HepG2 (cell line): ENCODE data around the gene LRTM2. TPM values are rescaled to one million over a fixed set of nuclear protein-coding genes. Genes with fewer than 3 reads are reported as not detected.

Source experiments
- ARNT ChIP-seq: fragments of 450-650 bp; IDR thresholded peaks from 2 replicates; pipeline ENCODE4 v1.6.1; 2017
- CEBPG ChIP-seq: IDR thresholded peaks from 2 replicates; pipeline ENCODE4 v1.6.1; 2016
- DBP ChIP-seq: sonication (generic); formaldehyde crosslinking; IDR thresholded peaks from 2 replicates; pipeline ENCODE4 v1.4.0; 2020; ENCODE audit warnings: missing genetic modification reagents; ENCODE audit errors: not compliant biosample characterization
- DNMT3B ChIP-seq: conservative IDR thresholded peaks from 2 replicates; pipeline ENCODE4 v1.6.1; 2016; ENCODE audit warnings: missing biosample characterization, control low read depth
- GPBP1L1 ChIP-seq: sonication (generic); formaldehyde crosslinking; IDR thresholded peaks from 2 replicates; pipeline ENCODE4 v1.5.0; 2020; ENCODE audit warnings: mild to moderate bottlenecking, missing genetic modification reagents
- HCFC1 ChIP-seq: fragments of 150-350 bp; IDR thresholded peaks from 2 replicates; pipeline ENCODE4 v1.6.1; 2014; ENCODE audit warnings: low read depth, low read length
- HMGXB4 ChIP-seq, 2 experiments: sonication (generic) in 1 of 2; formaldehyde crosslinking in 1 of 2; IDR thresholded peaks; 2 replicates each; pipeline versions ENCODE4 v1.4.0 to v1.6.1; 2018 to 2020; ENCODE audit warnings: missing genetic modification reagents in 2 of 2, borderline replicate concordance in 1 of 2, low read depth in 1 of 2, mild to moderate bottlenecking in 1 of 2, missing biosample characterization in 1 of 2
- KLF12 ChIP-seq: sonication (generic); formaldehyde crosslinking; IDR thresholded peaks from 2 replicates; pipeline ENCODE4 v1.4.0; 2020; ENCODE audit warnings: missing genetic modification reagents, borderline replicate concordance
- KLF13 ChIP-seq: sonication (generic); formaldehyde crosslinking; IDR thresholded peaks from 2 replicates; pipeline ENCODE4 v1.4.0; 2020; ENCODE audit warnings: mild to moderate bottlenecking, missing genetic modification reagents
- MAF1 ChIP-seq: sonication (generic); formaldehyde crosslinking; IDR thresholded peaks from 2 replicates; pipeline ENCODE4 v1.5.0; 2020; ENCODE audit warnings: missing genetic modification reagents, borderline replicate concordance
- MBD4 ChIP-seq: IDR thresholded peaks from 2 replicates; pipeline ENCODE4 v1.6.1; 2012; ENCODE audit warnings: low read length, inconsistent platforms, borderline replicate concordance
- MTA1 ChIP-seq: sonication (generic); formaldehyde crosslinking; IDR thresholded peaks from 2 replicates; pipeline ENCODE4 v1.4.0; 2020; ENCODE audit warnings: missing genetic modification reagents, mild to moderate bottlenecking, borderline replicate concordance
- NFIC ChIP-seq: IDR thresholded peaks from 2 replicates; pipeline ENCODE4 v1.6.1; 2012; ENCODE audit warnings: mild to moderate bottlenecking, low read length, inconsistent platforms
- RFX5 ChIP-seq: IDR thresholded peaks from 2 replicates; pipeline ENCODE4 v1.6.1; 2011; ENCODE audit warnings: low read depth, low read length, improper control_type of control experiment
- SALL2 ChIP-seq: sonication (generic); formaldehyde crosslinking; IDR thresholded peaks from 2 replicates; pipeline ENCODE4 v1.8.1; 2023; ENCODE audit warnings: mild to moderate bottlenecking, missing genetic modification reagents, inconsistent platforms
- STAG1 ChIP-seq: sonication (generic); formaldehyde crosslinking; IDR thresholded peaks from 2 replicates; pipeline ENCODE4 v1.4.0; 2020; ENCODE audit warnings: missing genetic modification reagents
- TEAD2 ChIP-seq: sonication (generic); formaldehyde crosslinking; IDR thresholded peaks from 2 replicates; pipeline ENCODE4 v1.9.0; 2021; ENCODE audit warnings: missing genetic modification reagents
- THAP7 ChIP-seq: sonication (generic); formaldehyde crosslinking; IDR thresholded peaks from 2 replicates; pipeline ENCODE4 v1.8.1; 2023; ENCODE audit warnings: mild to moderate bottlenecking, missing genetic modification reagents
- ZBTB43 ChIP-seq: sonication (generic); formaldehyde crosslinking; conservative IDR thresholded peaks from 2 replicates; pipeline ENCODE4 v1.4.0; 2020; ENCODE audit warnings: missing genetic modification reagents
- ZNF446 ChIP-seq: sonication (generic); formaldehyde crosslinking; IDR thresholded peaks from 2 replicates; pipeline ENCODE4 v1.5.0; 2020; ENCODE audit warnings: mild to moderate bottlenecking, missing genetic modification reagents
- ZUFSP ChIP-seq: sonication (generic); formaldehyde crosslinking; IDR thresholded peaks from 2 replicates; pipeline ENCODE4 v1.9.0; 2021; ENCODE audit warnings: missing genetic modification reagents, mild to moderate bottlenecking, borderline replicate concordance
- polyA plus RNA-seq, 8 experiments: library from polyadenylated mRNA; depleted of rRNA in 3 of 8; stranded (reverse) in 7 of 8; unstranded in 1 of 8; fragments of >200 nt; fragmentation: Illumina TruSeq in 4 of 8; extraction: Trizol in 4 of 8; gene quantifications; 2 replicates each; pipeline versions ENCODE4 v1.2.1 to v1.2.3, GENCODE V29; 2011 to 2016; ENCODE audit warnings: low read depth in 4 of 8, missing spikeins in 1 of 8, mixed read lengths in 1 of 8; ENCODE audit not compliant: insufficient read depth in 1 of 8
- total RNA-seq, 5 experiments: library from RNA; depleted of rRNA; stranded (reverse); fragments of >200 nt; fragmentation: Illumina TruSeq; extraction: Trizol; gene quantifications; 2 replicates each; pipeline ENCODE4 v1.2.3, GENCODE V29; 2016; ENCODE audit warnings: low read depth in 1 of 5

Gene LRTM2
- total and polyA plus RNA-seq, 2 of the 13 experiments (the other 11 are each of a cell fraction or from before 2014, with no cell fraction given) = 0.09 TPM; not detected in 1

GRCh38 chr12:1830981-1831963, 10.9 kb downstream of the LRTM2 start (continued):
- TF ChIP-seq HMGXB4 (CRISPR knock-in tag; IDR thresholded peaks at IDR 0.05; ENCODE audit: borderline replicate concordance in 1 of 2, low read depth in 1 of 2) (0 out of 4 replicates have a peak, but pooled peaks of 1 of the 2 experiments have one; percentile 36), ZNF446 (no peak), ARNT (no peak), MTA1 (no peak), ZUFSP (CRISPR knock-in tag) (no peak), MAF1 (no peak), ZBTB43 (CRISPR knock-in tag) (peak; percentile 89), GPBP1L1 (no peak), DBP (CRISPR knock-in tag) (no peak), TEAD2 (CRISPR knock-in tag) (0 out of 2 replicates have a peak, but pooled peaks have one; percentile 37), HCFC1 (no peak), NFIC (no peak), STAG1 (CRISPR knock-in tag) (peak; percentile 30), RFX5 (no peak), KLF13 (CRISPR knock-in tag) (no peak), KLF12 (CRISPR knock-in tag) (0 out of 2 replicates have a peak, but pooled peaks have one; percentile 82), MBD4 (no peak), CEBPG (peak; percentile 62; the same call in 1 of the 2 replicates), SALL2 (CRISPR knock-in tag) (0 out of 2 replicates have a peak, but pooled peaks have one; percentile 31), THAP7 (no peak), DNMT3B (peak; percentile 85; the same call in 1 of the 2 replicates)
